H9 (cell line): Measurements from ENCODE around the gene PTGER2. TPM values are rescaled to one million over a fixed set of nuclear protein-coding genes. Genes with fewer than 3 reads are reported as not detected.

Experiments used
- DNase-seq: peaks from one replicate; pipeline ENCODE4 v3.0.0-alpha.2; 2017
- H2AFZ ChIP-seq: one replicate; pipeline ENCODE4 v1.6.1; 2013; ENCODE audit warnings: mild to moderate bottlenecking, low read length, control low read depth, moderate library complexity
- H2AK5ac ChIP-seq: 2 replicates; pipeline ENCODE4 v1.6.1; 2013; ENCODE audit warnings: low read length, control low read depth, mixed read lengths; ENCODE audit not compliant: insufficient read length
- H2BK120ac ChIP-seq: one replicate; pipeline ENCODE4 v1.6.1; 2013; ENCODE audit warnings: low read depth, mild to moderate bottlenecking, low read length, control low read depth, inconsistent platforms; ENCODE audit not compliant: poor library complexity, severe bottlenecking
- H2BK12ac ChIP-seq: 2 replicates; pipeline ENCODE4 v1.6.1; 2013; ENCODE audit warnings: low read length, control low read depth, mixed read lengths, low read depth; ENCODE audit not compliant: insufficient read length
- H2BK15ac ChIP-seq: 2 replicates; pipeline ENCODE4 v1.6.1; 2013; ENCODE audit warnings: low read depth, low read length, control low read depth
- H2BK20ac ChIP-seq: one replicate; pipeline ENCODE4 v1.6.1; 2013; ENCODE audit warnings: low read depth, mild to moderate bottlenecking, low read length, control low read depth, inconsistent platforms; ENCODE audit not compliant: poor library complexity, severe bottlenecking
- H2BK5ac ChIP-seq: 2 replicates; pipeline ENCODE4 v1.6.1; 2013; ENCODE audit warnings: low read length, control low read depth, mixed read lengths; ENCODE audit not compliant: insufficient read length
- H3K14ac ChIP-seq: 2 replicates; pipeline ENCODE4 v1.6.1; 2013; ENCODE audit warnings: low read length, control low read depth; ENCODE audit not compliant: insufficient read depth
- H3K18ac ChIP-seq: 2 replicates; pipeline ENCODE4 v1.6.1; 2013; ENCODE audit warnings: low read depth, mild to moderate bottlenecking, mixed read lengths, low read length, control low read depth; ENCODE audit not compliant: insufficient read length
- H3K23ac ChIP-seq: 2 replicates; pipeline ENCODE4 v1.6.1; 2013; ENCODE audit warnings: low read length, control low read depth, mixed read lengths, low read depth; ENCODE audit not compliant: insufficient read length
- H3K23me2 ChIP-seq: 2 replicates; pipeline ENCODE4 v1.6.1; 2013; ENCODE audit warnings: low read depth, mild to moderate bottlenecking, mixed read lengths, low read length, control low read depth; ENCODE audit not compliant: insufficient read length, poor library complexity, severe bottlenecking
- H3K27ac ChIP-seq: 2 replicates; pipeline ENCODE4 v1.5.1; 2013; ENCODE audit warnings: low read length, control low read depth, mixed read lengths, low read depth; ENCODE audit not compliant: insufficient read length
- H3K27me3 ChIP-seq: 2 replicates; pipeline ENCODE4 v1.6.1; 2013; ENCODE audit warnings: low read length, control low read depth, inconsistent platforms; ENCODE audit not compliant: insufficient read depth
- H3K4ac ChIP-seq: 2 replicates; pipeline ENCODE4 v1.6.1; 2013; ENCODE audit warnings: low read depth, mild to moderate bottlenecking, control low read depth, inconsistent platforms, low read length, moderate library complexity
- H3K4me1 ChIP-seq: 2 replicates; pipeline ENCODE4 v1.6.1; 2013; ENCODE audit warnings: low read length, control low read depth, inconsistent platforms; ENCODE audit not compliant: insufficient read depth
- H3K4me2 ChIP-seq: 2 replicates; pipeline ENCODE4 v1.6.1; 2013; ENCODE audit warnings: low read length, control low read depth, mixed read lengths; ENCODE audit not compliant: insufficient read length, insufficient read depth
- H3K56ac ChIP-seq: 2 replicates; pipeline ENCODE4 v1.6.1; 2013; ENCODE audit warnings: low read depth, mild to moderate bottlenecking, mixed read lengths, low read length, control low read depth; ENCODE audit not compliant: insufficient read length
- H3K79me1 ChIP-seq: 2 replicates; pipeline ENCODE4 v1.6.1; 2013; ENCODE audit warnings: low read depth, mild to moderate bottlenecking, moderate library complexity, low read length, control low read depth, inconsistent platforms; ENCODE audit not compliant: insufficient read depth, poor library complexity, severe bottlenecking
- H3K79me2 ChIP-seq: 2 replicates; pipeline ENCODE4 v1.6.1; 2013; ENCODE audit warnings: low read length, control low read depth, inconsistent platforms; ENCODE audit not compliant: insufficient read depth
- H3K9ac ChIP-seq: 2 replicates; pipeline ENCODE4 v1.6.1; 2013; ENCODE audit warnings: low read length, control low read depth, mixed read lengths; ENCODE audit not compliant: insufficient read length; ENCODE audit errors: extremely low read depth
- H3K9me3 ChIP-seq: one replicate; pipeline ENCODE4 v1.6.1; 2013; ENCODE audit warnings: low read depth, low read length, inconsistent platforms; ENCODE audit not compliant: control insufficient read depth
- H3T11ph ChIP-seq: one replicate; pipeline ENCODE4 v1.6.1; 2013; ENCODE audit warnings: mild to moderate bottlenecking, low read length, control low read depth, inconsistent platforms
- H4K20me1 ChIP-seq: one replicate; pipeline ENCODE4 v1.6.1; 2013; ENCODE audit not compliant: control insufficient read depth, insufficient read length, insufficient read depth
- H4K5ac ChIP-seq: 2 replicates; pipeline ENCODE4 v1.6.1; 2013; ENCODE audit warnings: low read depth, mild to moderate bottlenecking, mixed read lengths, low read length, control low read depth; ENCODE audit not compliant: insufficient read length
- H4K8ac ChIP-seq: replicated peaks from 2 replicates; pipeline ENCODE4 v1.6.1; 2013; ENCODE audit warnings: low read length, control low read depth, mixed read lengths, low read depth; ENCODE audit not compliant: insufficient read length
- H4K91ac ChIP-seq: 2 replicates; pipeline ENCODE4 v1.6.1; 2013; ENCODE audit warnings: low read depth, mild to moderate bottlenecking, moderate library complexity, mixed read lengths, low read length, control low read depth; ENCODE audit not compliant: insufficient read length
- H3K27ac Mint-ChIP-seq, 3 experiments: 2 replicates in 2 of 3; 3 replicates in 1 of 3; pipeline ENCODE4 v1.8.0; 2020 to 2021; ENCODE audit warnings: mixed read lengths in 3 of 3, mild to moderate bottlenecking in 1 of 3, moderate library complexity in 1 of 3
- H3K27me3 Mint-ChIP-seq: 2 replicates; pipeline ENCODE4 v1.8.0; 2021; ENCODE audit warnings: low read depth, mild to moderate bottlenecking, moderate library complexity, mixed read lengths
- H3K36me3 Mint-ChIP-seq, 3 experiments: 2 replicates in 2 of 3; 3 replicates in 1 of 3; pipeline ENCODE4 v1.8.0; 2020 to 2021; ENCODE audit warnings: low read depth in 3 of 3, mixed read lengths in 3 of 3; ENCODE audit not compliant: insufficient read depth in 1 of 3
- H3K4me1 Mint-ChIP-seq, 2 experiments: 2 replicates each; pipeline ENCODE4 v1.8.0; 2020; ENCODE audit warnings: mixed read lengths in 2 of 2
- H3K4me3 Mint-ChIP-seq, 2 experiments: 2 replicates in 1 of 2; 3 replicates in 1 of 2; pipeline ENCODE4 v1.8.0; 2020 to 2021; ENCODE audit warnings: mild to moderate bottlenecking in 2 of 2, mixed read lengths in 2 of 2, moderate library complexity in 1 of 2
- H3K9me3 Mint-ChIP-seq, 2 experiments: 2 replicates in 1 of 2; 3 replicates in 1 of 2; pipeline ENCODE4 v1.8.0; 2020; ENCODE audit warnings: mild to moderate bottlenecking in 2 of 2, mixed read lengths in 2 of 2, moderate library complexity in 1 of 2
- CTCF ChIP-seq: fragments of 200-600 bp; sonication (generic); conservative IDR thresholded peaks from 3 replicates; pipeline ENCODE4 v1.8.0; 2021; ENCODE audit warnings: antibody characterized with exemption, mild to moderate bottlenecking
- WGBS: extraction: QIAGEN DNeasy Blood & Tissue Kit; methylation state at CpG from one replicate; pipeline ENCODE4 v1.1.7; 2013; ENCODE audit warnings: missing lambda C conversion rate, low lambda C conversion rate, mixed read lengths; ENCODE audit not compliant: insufficient read length; ENCODE audit errors: extremely low coverage; 5-methylcytosine and 5-hydroxymethylcytosine counted together
- total RNA-seq: library from RNA; stranded (reverse); gene quantifications from 2 replicates; pipeline ENCODE4 v1.2.1, GENCODE V29; 2021

Gene PTGER2
- total RNA-seq, 1 experiment from 2014 or later, result 1.0 TPM

GRCh38 chr14:52338051-52338681 lies 24.1 kb downstream of the PTGER2 start:
- Histone ChIP-seq H2AFZ (no peak overlapping the region), H2BK12ac (no peak overlapping the region), H3K4ac (no peak overlapping the region), H3T11ph (no peak overlapping the region), H4K91ac (no peak overlapping the region), H3K79me1 (no peaks in the 10 kb centered on the region), H3K56ac (no peak overlapping the region), H3K27me3 (no peaks in the 10 kb centered on the region), H2BK15ac (no peak overlapping the region), H2BK5ac (no peak overlapping the region), H3K23ac (no peak overlapping the region), H2BK120ac (no peak overlapping the region), H3K9ac (no peak overlapping the region), H3K14ac (no peak overlapping the region), H4K20me1 (no peaks in the 10 kb centered on the region), H2BK20ac (no peak overlapping the region), H3K27ac (no peak overlapping the region), H3K4me2 (no peak overlapping the region), H4K5ac (no peak overlapping the region), H3K4me1 (peaks cover 3% of the 10 kb centered on the region; the same call in 1 of the 2 replicates), H3K79me2 (no peaks in the 10 kb centered on the region), H3K18ac (no peak overlapping the region), H2AK5ac (no peak overlapping the region), H4K8ac (no peak overlapping the region), H3K23me2 (no peaks in the 10 kb centered on the region), H3K9me3 (no peaks in the 10 kb centered on the region)
- peaks cover 6% of the 10 kb centered on the region in 2 experiments; a peak in 3 of 4 replicates for H3K4me1 Mint-ChIP-seq
- no peak overlapping the region for H3K4me3 Mint-ChIP-seq
- WGBS, result no CpG with 5 or more reads among the region's 1 CpG
- no peak for DNase-seq
- no peaks in the 10 kb centered on the region for H3K36me3 Mint-ChIP-seq
- no peaks in the 10 kb centered on the region; a peak in 1 of 5 replicates for H3K9me3 Mint-ChIP-seq
- H3K27ac Mint-ChIP-seq, result no peak overlapping the region
- H3K27me3 Mint-ChIP-seq, result no peaks in the 10 kb centered on the region
- TF ChIP-seq CTCF, result no peak
